ENCODE data around the gene KCNB1. TPM values are rescaled to one million over a fixed set of nuclear protein-coding genes. Genes with fewer than 3 reads are reported as not detected.
"Not testable (repeated sequence)": the region's sequence is repeated elsewhere in the genome, so short reads cannot be mapped to it uniquely, and the experiment has no call there.

The KCNB1 gene
- total and polyA plus RNA-seq, 2 donors (not counting 1 experiment from before 2014, with no cell fraction given), result under 0.01 to 0.07 TPM

GRCh38 chr20:49411221-49411925 lies 71.1 kb downstream of the KCNB1 start:
- Histone ChIP-seq H3K4me2 (ENCODE audit: extremely low read depth, insufficient read depth, low read length) (no peak overlapping the region), H3K36me3 (ENCODE audit: control insufficient read depth, insufficient read depth, low read length) (no peaks in the 10 kb centered on the region), H3K27me3 (ENCODE audit: control insufficient read depth, insufficient read depth, low read length) (peaks cover 17% of the 10 kb centered on the region), H2AFZ (ENCODE audit: low read length) (no peak overlapping the region), H3K79me2 (ENCODE audit: control insufficient read depth, insufficient read depth, low read length) (no peaks in the 10 kb centered on the region), H3K27ac (ENCODE audit: insufficient read depth, low read length) (no peak overlapping the region), H3K4me1 (ENCODE audit: control insufficient read depth, extremely low read depth, insufficient read depth, low read length) (no peaks in the 10 kb centered on the region), H3K4me3 (replicated peaks in 1 of 4; ENCODE audit: control extremely low read depth in 1 of 4, insufficient read depth in 1 of 4, low read depth in 3 of 4, low read length in 4 of 4) (no peak overlapping the region), H3K9ac (ENCODE audit: insufficient read depth, low read length) (no peak overlapping the region), H4K20me1 (ENCODE audit: control insufficient read depth, extremely low read depth, insufficient read depth, low read length) (no peaks in the 10 kb centered on the region), H3K9me3 (ENCODE audit: control insufficient read depth, insufficient read depth, low read depth, low read length) (no peaks in the 10 kb centered on the region)
- no peak for DNase-seq (ENCODE audit: low read depth in 2 of 2)
- TF ChIP-seq CTCF (conservative IDR thresholded peaks at IDR 0.05 in 1 of 2, IDR thresholded peaks at IDR 0.05 in 1 of 2; ENCODE audit: low read depth in 1 of 2, low read length in 2 of 2) (no peak), EZH2 (IDR thresholded peaks at IDR 0.05; ENCODE audit: low read length, missing control alignments) (no peak)

GRCh38 chr20:49409975-49410621 lies 72.4 kb downstream of the KCNB1 start:
- not testable (repeated sequence) for H3K36me3 ChIP-seq (ENCODE audit: control insufficient read depth, insufficient read depth, low read length); H3K9ac ChIP-seq (ENCODE audit: insufficient read depth, low read length); DNase-seq (ENCODE audit: low read depth in 2 of 2); H4K20me1 ChIP-seq (ENCODE audit: control insufficient read depth, extremely low read depth, insufficient read depth, low read length); H3K79me2 ChIP-seq (ENCODE audit: control insufficient read depth, insufficient read depth, low read length); H3K4me2 ChIP-seq (ENCODE audit: extremely low read depth, insufficient read depth, low read length); H2AFZ ChIP-seq (ENCODE audit: low read length); H3K27ac ChIP-seq (ENCODE audit: insufficient read depth, low read length); H3K4me1 ChIP-seq (ENCODE audit: control insufficient read depth, extremely low read depth, insufficient read depth, low read length); H3K9me3 ChIP-seq (ENCODE audit: control insufficient read depth, insufficient read depth, low read depth, low read length); H3K4me3 ChIP-seq (replicated peaks in 1 of 4; ENCODE audit: control extremely low read depth in 1 of 4, insufficient read depth in 1 of 4, low read depth in 3 of 4, low read length in 4 of 4)
- H3K27me3 ChIP-seq (ENCODE audit: control insufficient read depth, insufficient read depth, low read length), result peaks cover 15% of the 10 kb centered on the region

- no peak for TF ChIP-seq CTCF (conservative IDR thresholded peaks at IDR 0.05 in 1 of 2, IDR thresholded peaks at IDR 0.05 in 1 of 2; ENCODE audit: low read depth in 1 of 2, low read length in 2 of 2)
- DNase-seq (ENCODE audit: low read depth in 2 of 2), result no peak
These were observed 73.0 kb downstream of the KCNB1 start for GRCh38 chr20:49409302-49409974.

More at GRCh38 chr20:49409302-49409974, 73.0 kb downstream of the KCNB1 start:
- Histone ChIP-seq H3K27me3 (ENCODE audit: control insufficient read depth, insufficient read depth, low read length) (peaks cover 11% of the 10 kb centered on the region), H3K27ac (ENCODE audit: insufficient read depth, low read length) (no peak overlapping the region), H3K9ac (ENCODE audit: insufficient read depth, low read length) (no peak overlapping the region), H3K4me3 (replicated peaks in 1 of 4; ENCODE audit: control extremely low read depth in 1 of 4, insufficient read depth in 1 of 4, low read depth in 3 of 4, low read length in 4 of 4) (no peak overlapping the region), H2AFZ (ENCODE audit: low read length) (no peak overlapping the region), H3K4me1 (ENCODE audit: control insufficient read depth, extremely low read depth, insufficient read depth, low read length) (no peaks in the 10 kb centered on the region), H3K36me3 (ENCODE audit: control insufficient read depth, insufficient read depth, low read length) (no peaks in the 10 kb centered on the region), H4K20me1 (ENCODE audit: control insufficient read depth, extremely low read depth, insufficient read depth, low read length) (no peaks in the 10 kb centered on the region), H3K79me2 (ENCODE audit: control insufficient read depth, insufficient read depth, low read length) (no peaks in the 10 kb centered on the region), H3K9me3 (ENCODE audit: control insufficient read depth, insufficient read depth, low read depth, low read length) (no peaks in the 10 kb centered on the region), H3K4me2 (ENCODE audit: extremely low read depth, insufficient read depth, low read length) (no peak overlapping the region)

Data from fibroblast of lung (primary cell).